Activated naive CD8-positive, alpha-beta T cell (primary cell): Measurements from ENCODE around the gene COBL.

Experiments used
- H3K27ac Mint-ChIP-seq: one replicate; pipeline ENCODE4 v1.8.0; 2021; ENCODE audit warnings: mixed read lengths
- H3K27me3 Mint-ChIP-seq: one replicate; pipeline ENCODE4 v1.8.0; 2021; ENCODE audit warnings: mixed read lengths
- H3K36me3 Mint-ChIP-seq: one replicate; pipeline ENCODE4 v1.8.0; 2021; ENCODE audit warnings: mixed read lengths
- H3K4me1 Mint-ChIP-seq: one replicate; pipeline ENCODE4 v1.8.0; 2021; ENCODE audit warnings: low read depth, mixed read lengths
- H3K4me3 Mint-ChIP-seq: one replicate; pipeline ENCODE4 v1.8.0; 2021; ENCODE audit warnings: mild to moderate bottlenecking, mixed read lengths
- H3K9me3 Mint-ChIP-seq: one replicate; pipeline ENCODE4 v1.8.0; 2021; ENCODE audit warnings: low read depth, mixed read lengths

The COBL gene

GRCh38 chr7:51316262-51316665 is 345 bp downstream of the COBL start:
- H3K4me3 Mint-ChIP-seq, result no peak overlapping the region
- H3K27me3 Mint-ChIP-seq, result peaks cover 27% of the 10 kb centered on the region
- no peaks in the 10 kb centered on the region for H3K36me3 Mint-ChIP-seq
- peaks cover 14% of the 10 kb centered on the region for H3K4me1 Mint-ChIP-seq
- no peak overlapping the region for H3K27ac Mint-ChIP-seq
- no peaks in the 10 kb centered on the region for H3K9me3 Mint-ChIP-seq

GRCh38 chr7:51315393-51316261 is 982 bp downstream of the COBL start:
- Mint-ChIP-seq H3K27ac (no peak overlapping the region), H3K36me3 (no peaks in the 10 kb centered on the region), H3K4me1 (peaks cover 14% of the 10 kb centered on the region), H3K4me3 (peak overlapping the region; percentile 70), H3K9me3 (no peaks in the 10 kb centered on the region), H3K27me3 (peaks cover 27% of the 10 kb centered on the region)

GRCh38 chr7:51314726-51315125 is 1.9 kb downstream of the COBL start:
- no peak overlapping the region for H3K27ac Mint-ChIP-seq
- H3K9me3 Mint-ChIP-seq, result no peaks in the 10 kb centered on the region
- peaks cover 27% of the 10 kb centered on the region for H3K27me3 Mint-ChIP-seq
- peak overlapping the region; percentile 28 for H3K4me3 Mint-ChIP-seq
- H3K4me1 Mint-ChIP-seq, result peaks cover 14% of the 10 kb centered on the region
- H3K36me3 Mint-ChIP-seq, result no peaks in the 10 kb centered on the region

- Mint-ChIP-seq H3K4me1 (peaks cover 14% of the 10 kb centered on the region), H3K4me3 (no peak overlapping the region), H3K9me3 (no peaks in the 10 kb centered on the region)
These were observed 2.7 kb downstream of the COBL start for GRCh38 chr7:51313738-51314425.

GRCh38 chr7:51312951-51313737 is 3.5 kb downstream of the COBL start:
- no peak overlapping the region for H3K4me3 Mint-ChIP-seq
- peaks cover 27% of the 10 kb centered on the region for H3K27me3 Mint-ChIP-seq
- H3K4me1 Mint-ChIP-seq, result peaks cover 14% of the 10 kb centered on the region
- no peaks in the 10 kb centered on the region for H3K36me3 Mint-ChIP-seq
- H3K9me3 Mint-ChIP-seq, result no peaks in the 10 kb centered on the region
- H3K27ac Mint-ChIP-seq, result no peak overlapping the region

More at GRCh38 chr7:51313738-51314425, 2.7 kb downstream of the COBL start:
- Mint-ChIP-seq H3K27ac (no peak overlapping the region), H3K27me3 (peaks cover 27% of the 10 kb centered on the region), H3K36me3 (no peaks in the 10 kb centered on the region)

GRCh38 chr7:51311166-51311565 is 5.4 kb downstream of the COBL start:
- Mint-ChIP-seq H3K27me3 (peaks cover 19% of the 10 kb centered on the region), H3K9me3 (no peaks in the 10 kb centered on the region), H3K27ac (no peak overlapping the region), H3K4me1 (peaks cover 8% of the 10 kb centered on the region), H3K4me3 (no peak overlapping the region), H3K36me3 (no peaks in the 10 kb centered on the region)

GRCh38 chr7:51310131-51310583 is 6.5 kb downstream of the COBL start:
- H3K9me3 Mint-ChIP-seq, result no peaks in the 10 kb centered on the region
- no peak overlapping the region for H3K27ac Mint-ChIP-seq
- peaks cover 3% of the 10 kb centered on the region for H3K4me1 Mint-ChIP-seq
- peaks cover 14% of the 10 kb centered on the region for H3K27me3 Mint-ChIP-seq
- no peaks in the 10 kb centered on the region for H3K36me3 Mint-ChIP-seq
- no peak overlapping the region for H3K4me3 Mint-ChIP-seq

GRCh38 chr7:51309361-51310130 is 7.1 kb downstream of the COBL start:
- Mint-ChIP-seq H3K36me3 (no peaks in the 10 kb centered on the region), H3K27ac (no peak overlapping the region), H3K4me3 (no peak overlapping the region), H3K27me3 (peaks cover 10% of the 10 kb centered on the region), H3K9me3 (no peaks in the 10 kb centered on the region), H3K4me1 (no peaks in the 10 kb centered on the region)

GRCh38 chr7:51308696-51309095 is 7.9 kb downstream of the COBL start:
- no peak overlapping the region for H3K27ac Mint-ChIP-seq
- peaks cover 2% of the 10 kb centered on the region for H3K27me3 Mint-ChIP-seq
- H3K4me3 Mint-ChIP-seq, result no peak overlapping the region
- no peaks in the 10 kb centered on the region for H3K9me3 Mint-ChIP-seq
- no peaks in the 10 kb centered on the region for H3K36me3 Mint-ChIP-seq
- no peaks in the 10 kb centered on the region for H3K4me1 Mint-ChIP-seq

- no peak overlapping the region for H3K27ac Mint-ChIP-seq
- H3K4me1 Mint-ChIP-seq, result no peaks in the 10 kb centered on the region
- no peaks in the 10 kb centered on the region for H3K9me3 Mint-ChIP-seq
- H3K36me3 Mint-ChIP-seq, result no peaks in the 10 kb centered on the region
- H3K27me3 Mint-ChIP-seq, result peaks cover 1% of the 10 kb centered on the region
- no peak overlapping the region for H3K4me3 Mint-ChIP-seq
These were observed 8.3 kb downstream of the COBL start for GRCh38 chr7:51308265-51308664.

- H3K27ac Mint-ChIP-seq, result no peak overlapping the region
- no peak overlapping the region for H3K4me3 Mint-ChIP-seq
- no peaks in the 10 kb centered on the region for H3K36me3 Mint-ChIP-seq
These were observed 8.9 kb downstream of the COBL start for GRCh38 chr7:51307651-51308210.

GRCh38 chr7:51306761-51307160 is 9.8 kb downstream of the COBL start:
- H3K4me3 Mint-ChIP-seq, result no peak overlapping the region
- no peaks in the 10 kb centered on the region for H3K9me3 Mint-ChIP-seq
- no peaks in the 10 kb centered on the region for H3K4me1 Mint-ChIP-seq
- H3K27me3 Mint-ChIP-seq, result no peaks in the 10 kb centered on the region
- no peak overlapping the region for H3K27ac Mint-ChIP-seq
- H3K36me3 Mint-ChIP-seq, result no peaks in the 10 kb centered on the region

More at GRCh38 chr7:51307651-51308210, 8.9 kb downstream of the COBL start:
- H3K4me1 Mint-ChIP-seq, result no peaks in the 10 kb centered on the region
- H3K27me3 Mint-ChIP-seq, result peaks cover 1% of the 10 kb centered on the region
- H3K9me3 Mint-ChIP-seq, result no peaks in the 10 kb centered on the region

- H3K27ac Mint-ChIP-seq, result no peak overlapping the region
- no peaks in the 10 kb centered on the region for H3K36me3 Mint-ChIP-seq
- H3K27me3 Mint-ChIP-seq, result no peaks in the 10 kb centered on the region
- no peaks in the 10 kb centered on the region for H3K4me1 Mint-ChIP-seq
- no peaks in the 10 kb centered on the region for H3K9me3 Mint-ChIP-seq
- no peak overlapping the region for H3K4me3 Mint-ChIP-seq
These were observed 11.9 kb downstream of the COBL start for GRCh38 chr7:51304729-51305128.

GRCh38 chr7:51303142-51303525 is 13.5 kb downstream of the COBL start:
- no peaks in the 10 kb centered on the region for H3K9me3 Mint-ChIP-seq
- no peaks in the 10 kb centered on the region for H3K27me3 Mint-ChIP-seq
- H3K4me1 Mint-ChIP-seq, result no peaks in the 10 kb centered on the region
- no peaks in the 10 kb centered on the region for H3K36me3 Mint-ChIP-seq
- no peak overlapping the region for H3K27ac Mint-ChIP-seq
- no peak overlapping the region for H3K4me3 Mint-ChIP-seq
